HEK293 (cell line): ENCODE data around the gene SDCBP2.
A peak's percentile ranks its signal among the peaks of the same experiment; 100 is the strongest.

ENCODE experiments used
- CTCF ChIA-PET: fragments of 350-600 bp; formaldehyde crosslinking; extraction: SDS; loops from one replicate; lab custom pipeline; 2021; ENCODE audit warnings: antibody characterized with exemption; lab: Yijun Ruan, JAX
- POLR2A ChIA-PET: fragments of 300-600 bp; formaldehyde crosslinking; extraction: SDS; loops from one replicate; lab custom pipeline; 2020; ENCODE audit warnings: antibody characterized with exemption, inconsistent platforms; lab: Yijun Ruan, JAX
- H3K27ac ChIP-seq: fragments of 200-500 bp; sonication (Bioruptor generic); 2 replicates; pipeline ENCODE4 v1.5.1; 2014; ENCODE audit warnings: low read depth, low read length, control low read depth, inconsistent platforms; ENCODE audit errors: extremely low read depth
- H3K36me3 ChIP-seq, 2 experiments: fragments of 200-500 bp in 1 of 2; sonication (Bioruptor generic) in 1 of 2; 1 replicate in 1 of 2; 2 replicates in 1 of 2; pipeline ENCODE4 v1.5.1; 2014 to 2017; ENCODE audit warnings: inconsistent platforms in 2 of 2, low read length in 2 of 2; ENCODE audit not compliant: control insufficient read depth in 2 of 2, insufficient read depth in 1 of 2
- H3K4me1 ChIP-seq: fragments of 200-500 bp; sonication (Bioruptor generic); 2 replicates; pipeline ENCODE4 v1.5.1; 2014; ENCODE audit warnings: mild to moderate bottlenecking, low read length, inconsistent platforms; ENCODE audit not compliant: control insufficient read depth, insufficient read depth
- H3K4me3 ChIP-seq: 2 replicates; pipeline ENCODE4 v1.5.1; 2011; ENCODE audit warnings: low read depth, mild to moderate bottlenecking, control low read depth, low read length, moderate library complexity
- H3K9me3 ChIP-seq: fragments of 200-500 bp; sonication (Bioruptor generic); 2 replicates; pipeline ENCODE4 v1.5.1; 2014; ENCODE audit warnings: low read depth, low read length, inconsistent platforms; ENCODE audit not compliant: control insufficient read depth, insufficient read depth
- EGR2 ChIP-seq: fragments of 450-650 bp; formaldehyde crosslinking; IDR thresholded peaks from 2 replicates; pipeline ENCODE4 v1.5.1; 2016; ENCODE audit warnings: low read depth, missing biosample characterization, missing genetic modification characterization
- GLI2 ChIP-seq: fragments of 450-650 bp; formaldehyde crosslinking; IDR thresholded peaks from 2 replicates; pipeline ENCODE4; 2017; ENCODE audit warnings: missing biosample characterization, missing genetic modification characterization, low read depth, borderline replicate concordance
- GLIS1 ChIP-seq: fragments of 450-650 bp; formaldehyde crosslinking; IDR thresholded peaks from 2 replicates; pipeline ENCODE4 v1.5.1; 2016; ENCODE audit warnings: missing biosample characterization, missing genetic modification characterization
- WT1 ChIP-seq: fragments of 450-650 bp; formaldehyde crosslinking; IDR thresholded peaks from 2 replicates; pipeline ENCODE4 v1.5.1; 2016; ENCODE audit warnings: missing biosample characterization, missing genetic modification characterization
- ZBTB17 ChIP-seq: fragments of 450-650 bp; formaldehyde crosslinking; IDR thresholded peaks from 2 replicates; pipeline ENCODE4 v1.5.1; 2016; ENCODE audit warnings: missing biosample characterization, missing genetic modification characterization
- ZEB2 ChIP-seq: fragments of 450-650 bp; formaldehyde crosslinking; IDR thresholded peaks from 2 replicates; pipeline ENCODE4 v1.5.1; 2016; ENCODE audit warnings: missing biosample characterization, missing genetic modification characterization
- ZFHX2 ChIP-seq: fragments of 450-650 bp; formaldehyde crosslinking; conservative IDR thresholded peaks from 2 replicates; pipeline ENCODE4 v1.5.1; 2016; ENCODE audit warnings: missing biosample characterization, missing genetic modification characterization
- ZIC2 ChIP-seq: fragments of 450-650 bp; formaldehyde crosslinking; IDR thresholded peaks from 2 replicates; pipeline ENCODE4 v1.5.1; 2016; ENCODE audit warnings: missing biosample characterization, missing genetic modification characterization
- ZNF248 ChIP-seq: fragments of 450-650 bp; formaldehyde crosslinking; IDR thresholded peaks from 2 replicates; pipeline ENCODE4 v1.5.1; 2017; ENCODE audit warnings: missing biosample characterization, missing genetic modification characterization
- ZNF341 ChIP-seq: fragments of 450-650 bp; formaldehyde crosslinking; IDR thresholded peaks from 2 replicates; pipeline ENCODE4; 2016; ENCODE audit warnings: low read depth, missing biosample characterization, missing genetic modification characterization
- ZNF354C ChIP-seq: fragments of 450-650 bp; formaldehyde crosslinking; IDR thresholded peaks from 2 replicates; pipeline ENCODE4 v1.5.1; 2016; ENCODE audit warnings: missing biosample characterization, missing genetic modification characterization, low read depth, borderline replicate concordance
- ZNF366 ChIP-seq: fragments of 450-650 bp; formaldehyde crosslinking; conservative IDR thresholded peaks from 2 replicates; pipeline ENCODE4 v1.5.1; 2016; ENCODE audit warnings: missing biosample characterization, missing genetic modification characterization
- ZNF423 ChIP-seq: fragments of 450-650 bp; formaldehyde crosslinking; IDR thresholded peaks from 2 replicates; pipeline ENCODE4 v1.5.1; 2016; ENCODE audit warnings: missing biosample characterization, missing genetic modification characterization
- ZNF529 ChIP-seq: fragments of 450-650 bp; formaldehyde crosslinking; IDR thresholded peaks from 2 replicates; pipeline ENCODE4 v1.5.1; 2017; ENCODE audit warnings: missing genetic modification characterization, missing biosample characterization; ENCODE audit not compliant: insufficient replicate concordance
- ZNF561 ChIP-seq: fragments of 450-650 bp; IDR thresholded peaks from 2 replicates; pipeline ENCODE4 v1.5.1; 2018; ENCODE audit warnings: missing biosample characterization, missing genetic modification characterization, borderline replicate concordance
- ZNF585B ChIP-seq: fragments of 450-650 bp; formaldehyde crosslinking; IDR thresholded peaks from 2 replicates; pipeline ENCODE4 v1.5.1; 2016; ENCODE audit warnings: missing biosample characterization, missing genetic modification characterization
- ZNF629 ChIP-seq: fragments of 450-650 bp; formaldehyde crosslinking; IDR thresholded peaks from 2 replicates; pipeline ENCODE4 v1.5.1; 2017; ENCODE audit warnings: missing biosample characterization, missing genetic modification characterization
- ZXDB ChIP-seq: fragments of 450-650 bp; formaldehyde crosslinking; IDR thresholded peaks from 2 replicates; pipeline ENCODE4 v1.5.1; 2016; ENCODE audit warnings: missing biosample characterization, missing genetic modification characterization
- TF ChIP-seq, protein P1 (sequence below): fragments of 450-650 bp; formaldehyde crosslinking; IDR thresholded peaks from 2 replicates; pipeline ENCODE4 v1.5.1; 2016; ENCODE audit warnings: missing biosample characterization, missing genetic modification characterization
- TF ChIP-seq, protein P2 (sequence below): fragments of 450-650 bp; formaldehyde crosslinking; IDR thresholded peaks from 2 replicates; pipeline ENCODE4 v1.5.1; 2016; ENCODE audit warnings: missing biosample characterization, missing genetic modification characterization
- TF ChIP-seq, protein P3 (sequence below): fragments of 450-650 bp; formaldehyde crosslinking; IDR thresholded peaks from 2 replicates; pipeline ENCODE4 v1.5.1; 2016; ENCODE audit warnings: missing biosample characterization, missing genetic modification characterization
- TF ChIP-seq, protein P4 (sequence below): fragments of 450-650 bp; formaldehyde crosslinking; optimal IDR thresholded peaks from 2 replicates; pipeline ENCODE3; 2016; ENCODE audit warnings: missing biosample characterization, mild to moderate bottlenecking, missing genetic modification characterization
- TF ChIP-seq, protein P5 (sequence below): fragments of 450-650 bp; formaldehyde crosslinking; IDR thresholded peaks from 2 replicates; pipeline ENCODE4 v1.5.1; 2016; ENCODE audit warnings: missing biosample characterization, missing genetic modification characterization
- TF ChIP-seq, protein P6 (sequence below): fragments of 450-650 bp; formaldehyde crosslinking; IDR thresholded peaks from 2 replicates; pipeline ENCODE4; 2016; ENCODE audit warnings: missing biosample characterization, missing genetic modification characterization
- TF ChIP-seq, protein P7 (sequence below): fragments of 450-650 bp; formaldehyde crosslinking; IDR thresholded peaks from 2 replicates; pipeline ENCODE4 v1.5.1; 2016; ENCODE audit warnings: missing biosample characterization, missing genetic modification characterization

Gene SDCBP2

DNA sequence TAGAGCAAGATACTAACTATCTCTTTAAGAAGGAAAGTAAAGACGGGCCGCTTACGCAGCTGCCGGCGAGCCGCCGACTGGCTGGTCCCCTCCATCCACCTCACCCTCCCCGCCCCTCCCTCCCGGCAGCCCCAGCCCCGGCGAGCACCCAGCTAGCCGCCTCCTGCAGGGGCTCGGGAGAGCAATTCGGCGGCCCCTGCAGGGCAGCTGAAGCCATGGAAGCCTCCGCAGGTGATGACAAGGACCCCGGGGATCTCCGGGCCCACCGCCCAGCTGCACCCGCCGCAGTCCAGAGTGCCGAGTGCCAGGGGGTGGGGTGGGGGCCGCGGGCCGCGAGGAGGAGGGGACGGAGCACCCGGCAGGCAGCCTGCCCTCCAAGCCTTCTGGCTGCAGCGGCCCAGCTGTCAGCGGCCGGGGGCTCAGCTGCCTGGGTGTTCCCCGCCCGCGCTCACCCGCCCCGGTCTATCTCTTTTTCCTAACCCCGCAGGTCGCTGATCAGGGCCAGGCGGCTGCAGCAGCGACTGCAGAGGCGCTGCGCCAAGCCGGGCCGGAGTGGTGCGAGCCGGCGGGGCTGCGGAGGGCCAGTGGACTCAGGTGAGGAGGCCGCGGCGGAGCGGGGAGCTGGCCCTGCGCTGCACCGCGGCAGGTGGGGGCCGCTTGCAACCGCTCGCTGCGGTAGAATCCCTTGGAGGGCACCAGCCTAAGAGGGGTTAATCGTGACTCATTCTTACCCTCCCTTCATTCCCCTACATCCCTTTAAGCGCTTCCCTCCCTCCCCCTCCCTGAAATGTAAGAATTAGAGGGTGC, 62.6 kb downstream of the SDCBP2 start, which contains the start of gene SNPH:
Gene SNPH (plus strand): TSS at position 128 of the 807 bp plus-strand sequence. CDS start 29,946 bp downstream, outside the sequence.
- peak within 1 kb of the TSS; percentile 27 for H3K27ac ChIP-seq
- CTCF ChIA-PET, result interaction anchor here (0.7 to 1.0 kb wide), 3 partner anchors 16 to 82 kb away, joined by 3 to 4 read pairs (median 3); no protein-coding TSS in a partner anchor
- peaks cover 7% of the 10 kb centered on the region for H3K4me1 ChIP-seq
- POLR2A ChIA-PET, result interaction anchor here (0.8 to 1.7 kb wide), 16 partner anchors 8 to 433 kb away, joined by 3 to 8 read pairs (median 3); partner anchors contain the start of genes FAM110A, NSFL1C and RAD21L1
- no peaks in the 10 kb centered on the region for H3K9me3 ChIP-seq
- peak within 1 kb of the TSS; percentile 71 for H3K4me3 ChIP-seq
- peaks cover 0 to 19% of the 10 kb centered on the region in 2 experiments; a peak in 1 of 3 replicates for H3K36me3 ChIP-seq
- TF ChIP-seq ZNF341 (tag by site-specific recombination) (peak; percentile 78), ZNF529 (tag by site-specific recombination) (no peak), ZNF629 (tag by site-specific recombination) (peak; percentile 51; the same call in 1 of the 2 replicates), EGR2 (tag by site-specific recombination) (peak; percentile 24; the same call in 1 of the 2 replicates), ZIC2 (tag by site-specific recombination) (peak; percentile 78), ZNF248 (tag by site-specific recombination) (no peak), ZEB2 (tag by site-specific recombination) (peak; percentile 41), WT1 (peak; percentile 87), GLIS1 (tag by site-specific recombination) (peak; percentile 57), ZNF423 (peak; percentile 62; the same call in 1 of the 2 replicates), ZFHX2 (tag by site-specific recombination) (peak; percentile 68), ZXDB (tag by site-specific recombination) (peak; percentile 81), ZNF354C (tag by site-specific recombination) (no peak), ZNF561 (tag by site-specific recombination) (peak; percentile 83), ZBTB17 (tag by site-specific recombination) (peak; percentile 53), ZNF585B (no peak), GLI2 (tag by site-specific recombination) (no peak), ZNF366 (tag by site-specific recombination) (0 out of 2 replicates have a peak, but pooled peaks have one; percentile 37)
- TF ChIP-seq, protein P1, sequence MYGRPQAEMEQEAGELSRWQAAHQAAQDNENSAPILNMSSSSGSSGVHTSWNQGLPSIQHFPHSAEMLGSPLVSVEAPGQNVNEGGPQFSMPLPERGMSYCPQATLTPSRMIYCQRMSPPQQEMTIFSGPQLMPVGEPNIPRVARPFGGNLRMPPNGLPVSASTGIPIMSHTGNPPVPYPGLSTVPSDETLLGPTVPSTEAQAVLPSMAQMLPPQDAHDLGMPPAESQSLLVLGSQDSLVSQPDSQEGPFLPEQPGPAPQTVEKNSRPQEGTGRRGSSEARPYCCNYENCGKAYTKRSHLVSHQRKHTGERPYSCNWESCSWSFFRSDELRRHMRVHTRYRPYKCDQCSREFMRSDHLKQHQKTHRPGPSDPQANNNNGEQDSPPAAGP (tag by site-specific recombination), result peak; percentile 75; the same call in 1 of the 2 replicates
- TF ChIP-seq, protein P2, sequence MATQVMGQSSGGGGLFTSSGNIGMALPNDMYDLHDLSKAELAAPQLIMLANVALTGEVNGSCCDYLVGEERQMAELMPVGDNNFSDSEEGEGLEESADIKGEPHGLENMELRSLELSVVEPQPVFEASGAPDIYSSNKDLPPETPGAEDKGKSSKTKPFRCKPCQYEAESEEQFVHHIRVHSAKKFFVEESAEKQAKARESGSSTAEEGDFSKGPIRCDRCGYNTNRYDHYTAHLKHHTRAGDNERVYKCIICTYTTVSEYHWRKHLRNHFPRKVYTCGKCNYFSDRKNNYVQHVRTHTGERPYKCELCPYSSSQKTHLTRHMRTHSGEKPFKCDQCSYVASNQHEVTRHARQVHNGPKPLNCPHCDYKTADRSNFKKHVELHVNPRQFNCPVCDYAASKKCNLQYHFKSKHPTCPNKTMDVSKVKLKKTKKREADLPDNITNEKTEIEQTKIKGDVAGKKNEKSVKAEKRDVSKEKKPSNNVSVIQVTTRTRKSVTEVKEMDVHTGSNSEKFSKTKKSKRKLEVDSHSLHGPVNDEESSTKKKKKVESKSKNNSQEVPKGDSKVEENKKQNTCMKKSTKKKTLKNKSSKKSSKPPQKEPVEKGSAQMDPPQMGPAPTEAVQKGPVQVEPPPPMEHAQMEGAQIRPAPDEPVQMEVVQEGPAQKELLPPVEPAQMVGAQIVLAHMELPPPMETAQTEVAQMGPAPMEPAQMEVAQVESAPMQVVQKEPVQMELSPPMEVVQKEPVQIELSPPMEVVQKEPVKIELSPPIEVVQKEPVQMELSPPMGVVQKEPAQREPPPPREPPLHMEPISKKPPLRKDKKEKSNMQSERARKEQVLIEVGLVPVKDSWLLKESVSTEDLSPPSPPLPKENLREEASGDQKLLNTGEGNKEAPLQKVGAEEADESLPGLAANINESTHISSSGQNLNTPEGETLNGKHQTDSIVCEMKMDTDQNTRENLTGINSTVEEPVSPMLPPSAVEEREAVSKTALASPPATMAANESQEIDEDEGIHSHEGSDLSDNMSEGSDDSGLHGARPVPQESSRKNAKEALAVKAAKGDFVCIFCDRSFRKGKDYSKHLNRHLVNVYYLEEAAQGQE, result 0 out of 2 replicates have a peak, but pooled peaks have one; percentile 24
- TF ChIP-seq, protein P3, sequence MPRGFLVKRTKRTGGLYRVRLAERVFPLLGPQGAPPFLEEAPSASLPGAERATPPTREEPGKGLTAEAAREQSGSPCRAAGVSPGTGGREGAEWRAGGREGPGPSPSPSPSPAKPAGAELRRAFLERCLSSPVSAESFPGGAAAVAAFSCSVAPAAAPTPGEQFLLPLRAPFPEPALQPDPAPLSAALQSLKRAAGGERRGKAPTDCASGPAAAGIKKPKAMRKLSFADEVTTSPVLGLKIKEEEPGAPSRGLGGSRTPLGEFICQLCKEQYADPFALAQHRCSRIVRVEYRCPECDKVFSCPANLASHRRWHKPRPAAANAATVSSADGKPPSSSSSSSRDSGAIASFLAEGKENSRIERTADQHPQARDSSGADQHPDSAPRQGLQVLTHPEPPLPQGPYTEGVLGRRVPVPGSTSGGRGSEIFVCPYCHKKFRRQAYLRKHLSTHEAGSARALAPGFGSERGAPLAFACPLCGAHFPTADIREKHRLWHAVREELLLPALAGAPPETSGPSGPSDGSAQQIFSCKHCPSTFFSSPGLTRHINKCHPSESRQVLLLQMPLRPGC (tag by site-specific recombination), result peak; percentile 95
- TF ChIP-seq, protein P4, sequence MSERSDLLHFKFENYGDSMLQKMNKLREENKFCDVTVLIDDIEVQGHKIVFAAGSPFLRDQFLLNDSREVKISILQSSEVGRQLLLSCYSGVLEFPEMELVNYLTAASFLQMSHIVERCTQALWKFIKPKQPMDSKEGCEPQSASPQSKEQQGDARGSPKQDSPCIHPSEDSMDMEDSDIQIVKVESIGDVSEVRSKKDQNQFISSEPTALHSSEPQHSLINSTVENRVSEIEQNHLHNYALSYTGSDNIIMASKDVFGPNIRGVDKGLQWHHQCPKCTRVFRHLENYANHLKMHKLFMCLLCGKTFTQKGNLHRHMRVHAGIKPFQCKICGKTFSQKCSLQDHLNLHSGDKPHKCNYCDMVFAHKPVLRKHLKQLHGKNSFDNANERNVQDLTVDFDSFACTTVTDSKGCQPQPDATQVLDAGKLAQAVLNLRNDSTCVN (tag by site-specific recombination), result peak; percentile 54
- TF ChIP-seq, protein P5, sequence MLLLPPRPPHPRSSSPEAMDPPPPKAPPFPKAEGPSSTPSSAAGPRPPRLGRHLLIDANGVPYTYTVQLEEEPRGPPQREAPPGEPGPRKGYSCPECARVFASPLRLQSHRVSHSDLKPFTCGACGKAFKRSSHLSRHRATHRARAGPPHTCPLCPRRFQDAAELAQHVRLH (tag by site-specific recombination), result no peak
- TF ChIP-seq, protein P6, sequence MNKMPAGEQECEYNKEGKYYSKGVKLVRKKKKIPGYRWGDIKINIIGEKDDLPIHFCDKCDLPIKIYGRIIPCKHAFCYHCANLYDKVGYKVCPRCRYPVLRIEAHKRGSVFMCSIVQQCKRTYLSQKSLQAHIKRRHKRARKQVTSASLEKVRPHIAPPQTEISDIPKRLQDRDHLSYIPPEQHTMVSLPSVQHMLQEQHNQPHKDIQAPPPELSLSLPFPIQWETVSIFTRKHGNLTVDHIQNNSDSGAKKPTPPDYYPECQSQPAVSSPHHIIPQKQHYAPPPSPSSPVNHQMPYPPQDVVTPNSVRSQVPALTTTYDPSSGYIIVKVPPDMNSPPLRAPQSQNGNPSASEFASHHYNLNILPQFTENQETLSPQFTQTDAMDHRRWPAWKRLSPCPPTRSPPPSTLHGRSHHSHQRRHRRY, result no peak
- TF ChIP-seq, protein P7, sequence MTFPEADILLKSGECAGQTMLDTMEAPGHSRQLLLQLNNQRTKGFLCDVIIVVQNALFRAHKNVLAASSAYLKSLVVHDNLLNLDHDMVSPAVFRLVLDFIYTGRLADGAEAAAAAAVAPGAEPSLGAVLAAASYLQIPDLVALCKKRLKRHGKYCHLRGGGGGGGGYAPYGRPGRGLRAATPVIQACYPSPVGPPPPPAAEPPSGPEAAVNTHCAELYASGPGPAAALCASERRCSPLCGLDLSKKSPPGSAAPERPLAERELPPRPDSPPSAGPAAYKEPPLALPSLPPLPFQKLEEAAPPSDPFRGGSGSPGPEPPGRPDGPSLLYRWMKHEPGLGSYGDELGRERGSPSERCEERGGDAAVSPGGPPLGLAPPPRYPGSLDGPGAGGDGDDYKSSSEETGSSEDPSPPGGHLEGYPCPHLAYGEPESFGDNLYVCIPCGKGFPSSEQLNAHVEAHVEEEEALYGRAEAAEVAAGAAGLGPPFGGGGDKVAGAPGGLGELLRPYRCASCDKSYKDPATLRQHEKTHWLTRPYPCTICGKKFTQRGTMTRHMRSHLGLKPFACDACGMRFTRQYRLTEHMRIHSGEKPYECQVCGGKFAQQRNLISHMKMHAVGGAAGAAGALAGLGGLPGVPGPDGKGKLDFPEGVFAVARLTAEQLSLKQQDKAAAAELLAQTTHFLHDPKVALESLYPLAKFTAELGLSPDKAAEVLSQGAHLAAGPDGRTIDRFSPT, result peak; percentile 55; the same call in 1 of the 2 replicates
